Measurements from ENCODE around the gene SERTAD2.

DNA sequence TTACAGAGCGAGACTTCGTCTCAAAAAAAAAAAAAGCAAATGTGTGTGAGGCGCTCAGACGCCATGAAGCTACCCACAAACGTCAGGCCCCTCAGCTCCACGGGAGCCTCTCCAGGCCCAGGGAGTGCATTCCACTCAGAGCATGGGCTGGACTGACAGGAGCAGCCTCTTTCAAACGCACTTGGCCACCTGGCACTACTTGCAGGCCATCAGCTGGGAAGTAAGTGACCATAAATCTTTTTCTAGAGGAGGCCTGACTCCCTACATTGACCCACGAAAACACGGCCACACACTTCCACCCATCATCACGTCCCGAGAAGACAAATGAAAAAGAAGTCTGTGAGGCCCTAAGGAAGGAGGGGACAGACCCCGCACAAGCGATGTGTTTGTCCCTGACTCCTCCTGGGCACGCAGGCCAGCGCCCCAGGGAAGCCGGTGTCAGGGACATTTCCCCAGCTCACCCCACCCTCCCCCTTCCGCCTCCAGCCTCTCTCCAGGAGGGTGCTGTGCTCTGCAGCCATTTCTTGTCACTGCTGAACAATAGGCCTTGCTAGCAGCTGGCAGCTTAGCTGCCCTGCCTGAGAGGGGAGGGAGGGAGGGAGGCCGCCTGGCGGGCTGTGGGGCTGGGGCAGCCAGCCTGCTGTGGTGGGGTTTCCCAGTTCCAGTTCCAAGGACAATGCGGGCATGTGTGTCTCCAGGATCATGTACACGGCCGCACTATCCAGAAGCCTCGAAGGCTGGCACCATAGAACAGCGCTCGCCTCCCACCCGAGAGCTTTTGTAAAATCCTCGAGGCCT, 26.6 kb downstream of the SERTAD2 start:
- TF ChIP-seq POLR2A (IDR thresholded peaks at IDR 0.05; ENCODE audit: low read depth, low read length) (no peak), EZH2 (IDR thresholded peaks at IDR 0.05; ENCODE audit: borderline replicate concordance, low read depth, low read length, severe bottlenecking) (no peak), JUN (IDR thresholded peaks at IDR 0.05; ENCODE audit: borderline replicate concordance, insufficient read depth, insufficient read length, low read depth) (no peak), POLR2AphosphoS5 (IDR thresholded peaks at IDR 0.05; ENCODE audit: insufficient read depth, low read depth, low read length) (no peak), MYC (IDR thresholded peaks at IDR 0.05; ENCODE audit: low read depth, low read length) (no peak), FOS (IDR thresholded peaks at IDR 0.05; ENCODE audit: borderline replicate concordance, insufficient read depth, low read length) (no peak)
- TF ChIP-seq, protein P1, sequence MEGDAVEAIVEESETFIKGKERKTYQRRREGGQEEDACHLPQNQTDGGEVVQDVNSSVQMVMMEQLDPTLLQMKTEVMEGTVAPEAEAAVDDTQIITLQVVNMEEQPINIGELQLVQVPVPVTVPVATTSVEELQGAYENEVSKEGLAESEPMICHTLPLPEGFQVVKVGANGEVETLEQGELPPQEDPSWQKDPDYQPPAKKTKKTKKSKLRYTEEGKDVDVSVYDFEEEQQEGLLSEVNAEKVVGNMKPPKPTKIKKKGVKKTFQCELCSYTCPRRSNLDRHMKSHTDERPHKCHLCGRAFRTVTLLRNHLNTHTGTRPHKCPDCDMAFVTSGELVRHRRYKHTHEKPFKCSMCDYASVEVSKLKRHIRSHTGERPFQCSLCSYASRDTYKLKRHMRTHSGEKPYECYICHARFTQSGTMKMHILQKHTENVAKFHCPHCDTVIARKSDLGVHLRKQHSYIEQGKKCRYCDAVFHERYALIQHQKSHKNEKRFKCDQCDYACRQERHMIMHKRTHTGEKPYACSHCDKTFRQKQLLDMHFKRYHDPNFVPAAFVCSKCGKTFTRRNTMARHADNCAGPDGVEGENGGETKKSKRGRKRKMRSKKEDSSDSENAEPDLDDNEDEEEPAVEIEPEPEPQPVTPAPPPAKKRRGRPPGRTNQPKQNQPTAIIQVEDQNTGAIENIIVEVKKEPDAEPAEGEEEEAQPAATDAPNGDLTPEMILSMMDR (IDR thresholded peaks at IDR 0.05; ENCODE audit: extremely low read depth in 1 of 2, insufficient read depth in 1 of 2, low read depth in 1 of 2, low read length in 2 of 2): no peak
- TF ChIP-seq, protein P2, sequence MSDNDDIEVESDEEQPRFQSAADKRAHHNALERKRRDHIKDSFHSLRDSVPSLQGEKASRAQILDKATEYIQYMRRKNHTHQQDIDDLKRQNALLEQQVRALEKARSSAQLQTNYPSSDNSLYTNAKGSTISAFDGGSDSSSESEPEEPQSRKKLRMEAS (IDR thresholded peaks at IDR 0.05; ENCODE audit: insufficient read depth, insufficient read length): no peak

Measured in endothelial cell of umbilical vein (primary cell).